Measurements from ENCODE around the gene TMEM141.
A peak's percentile ranks its signal among the peaks of the same experiment; 100 is the strongest.
"Not testable (repeated sequence)": the region's sequence is repeated elsewhere in the genome, so short reads cannot be mapped to it uniquely, and the experiment has no call there.

The TMEM141 gene

DNA sequence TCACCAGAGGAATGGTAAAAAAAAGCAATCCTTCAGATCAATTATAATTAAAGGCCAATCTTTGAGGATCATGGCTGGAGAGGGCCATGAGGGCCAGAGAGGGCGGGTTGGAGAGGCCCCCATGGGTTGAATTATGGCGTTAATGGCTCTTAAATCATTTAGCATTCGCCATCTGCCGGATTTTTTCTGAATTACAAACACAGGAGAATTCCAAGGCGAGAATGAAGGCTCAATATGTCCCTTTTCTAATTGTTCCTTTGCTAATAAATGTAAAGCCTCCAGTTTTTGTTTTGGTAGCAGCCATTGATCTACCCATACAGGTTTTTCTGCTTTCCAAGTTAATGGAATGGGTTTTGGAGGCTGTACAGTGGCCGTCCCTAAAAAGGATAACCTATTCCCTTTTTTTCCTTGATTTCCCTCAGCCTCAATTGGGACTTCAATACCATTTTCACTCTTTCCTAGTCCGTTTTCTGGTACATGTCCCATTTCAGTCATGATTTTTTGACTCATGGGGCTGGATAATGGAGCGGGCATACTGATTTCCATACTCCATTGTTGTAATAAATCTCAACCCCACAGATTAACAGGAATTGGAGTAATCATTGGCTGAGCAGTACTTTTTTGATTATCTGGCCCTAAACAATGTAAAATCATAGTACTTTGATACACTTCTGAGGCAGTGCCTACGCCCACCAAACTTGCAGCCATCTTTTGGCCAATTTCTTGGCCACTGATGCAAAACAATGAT, 6.7 kb upstream of the TMEM141 start:
- H3K4me1 ChIP-seq (ENCODE audit: insufficient read depth, low read length): no peaks in the 10 kb centered on the region
- no peak overlapping the region for H3K4me3 ChIP-seq (ENCODE audit: low read length)
- H3K36me3 ChIP-seq (ENCODE audit: insufficient read depth, low read depth, low read length): no peaks in the 10 kb centered on the region
- H3K27me3 ChIP-seq (ENCODE audit: insufficient read depth, low read length): no peaks in the 10 kb centered on the region
- no peaks in the 10 kb centered on the region for H3K9me3 ChIP-seq (ENCODE audit: insufficient read depth, low read depth, low read length)
- no peak overlapping the region for H3K9ac ChIP-seq (ENCODE audit: low read depth, low read length)
- H3K27ac ChIP-seq (ENCODE audit: low read length): no peak overlapping the region

- H3K27me3 ChIP-seq (ENCODE audit: insufficient read depth, low read length): no peaks in the 10 kb centered on the region
- H3K4me1 ChIP-seq (ENCODE audit: insufficient read depth, low read length): no peaks in the 10 kb centered on the region
- H3K9ac ChIP-seq (ENCODE audit: low read depth, low read length): no peak overlapping the region
- no peak overlapping the region for H3K4me3 ChIP-seq (ENCODE audit: low read length)
- no peaks in the 10 kb centered on the region for H3K36me3 ChIP-seq (ENCODE audit: insufficient read depth, low read depth, low read length)
- no peaks in the 10 kb centered on the region for H3K9me3 ChIP-seq (ENCODE audit: insufficient read depth, low read depth, low read length)
- no peak overlapping the region for H3K27ac ChIP-seq (ENCODE audit: low read length)
Measured at GRCh38 chr9:136784997-136785361, 6.2 kb upstream of the TMEM141 start.

DNA sequence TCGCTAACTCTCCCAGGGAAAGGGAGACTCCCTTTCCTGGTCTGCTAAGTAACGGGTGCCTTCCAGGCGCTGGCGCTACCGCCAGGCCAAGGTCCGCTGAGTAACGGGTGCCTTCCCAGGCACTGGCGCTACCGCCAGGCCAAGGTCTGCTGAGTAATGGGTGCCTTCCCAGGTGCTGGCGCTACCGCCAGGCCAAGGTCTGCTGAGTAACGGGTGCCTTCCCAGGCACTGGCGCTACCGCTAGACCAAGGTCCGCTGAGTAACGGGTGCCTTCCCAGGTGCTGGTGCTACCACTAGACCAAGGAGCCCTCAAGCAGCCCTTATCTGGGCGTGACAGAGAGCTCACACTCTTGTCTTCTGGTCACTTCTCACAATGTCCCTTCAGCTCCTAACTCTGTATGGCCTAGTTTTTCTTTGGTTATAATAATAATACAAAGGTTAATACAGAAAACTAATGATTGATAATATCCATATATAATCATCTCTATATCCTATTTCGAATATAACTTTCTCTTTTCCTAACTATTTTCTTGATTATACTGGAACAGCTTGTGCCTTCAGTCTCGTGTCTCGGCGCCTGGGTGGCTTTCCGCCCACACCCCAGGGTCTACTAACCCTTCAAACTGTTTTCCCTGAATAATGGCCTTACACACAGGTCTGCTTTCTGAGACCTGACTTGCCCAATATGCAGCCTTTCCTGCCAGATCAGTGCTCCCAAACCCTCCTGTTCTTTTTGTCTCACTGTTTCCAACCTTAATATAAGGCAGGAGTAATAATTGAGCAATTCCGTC, 5.4 kb upstream of the TMEM141 start:
- H3K27ac ChIP-seq (ENCODE audit: low read length); H3K9ac ChIP-seq (ENCODE audit: low read depth, low read length); H3K9me3 ChIP-seq (ENCODE audit: insufficient read depth, low read depth, low read length); H3K4me3 ChIP-seq (ENCODE audit: low read length); H3K27me3 ChIP-seq (ENCODE audit: insufficient read depth, low read length); H3K36me3 ChIP-seq (ENCODE audit: insufficient read depth, low read depth, low read length); H3K4me1 ChIP-seq (ENCODE audit: insufficient read depth, low read length): not testable (repeated sequence)

GRCh38 chr9:136786451-136786850, 4.7 kb upstream of the TMEM141 start:
- H3K4me1 ChIP-seq (ENCODE audit: insufficient read depth, low read length): peaks cover 3% of the 10 kb centered on the region; the same call in 1 of the 2 replicates
- no peaks in the 10 kb centered on the region for H3K36me3 ChIP-seq (ENCODE audit: insufficient read depth, low read depth, low read length)
- no peak overlapping the region for H3K4me3 ChIP-seq (ENCODE audit: low read length)
- H3K9me3 ChIP-seq (ENCODE audit: insufficient read depth, low read depth, low read length): no peaks in the 10 kb centered on the region
- H3K27ac ChIP-seq (ENCODE audit: low read length): no peak overlapping the region
- H3K27me3 ChIP-seq (ENCODE audit: insufficient read depth, low read length): no peaks in the 10 kb centered on the region
- no peak overlapping the region for H3K9ac ChIP-seq (ENCODE audit: low read depth, low read length)

GRCh38 chr9:136786983-136787382, 4.2 kb upstream of the TMEM141 start:
- H3K9me3 ChIP-seq (ENCODE audit: insufficient read depth, low read depth, low read length); H3K4me1 ChIP-seq (ENCODE audit: insufficient read depth, low read length); H3K36me3 ChIP-seq (ENCODE audit: insufficient read depth, low read depth, low read length); H3K4me3 ChIP-seq (ENCODE audit: low read length); H3K27me3 ChIP-seq (ENCODE audit: insufficient read depth, low read length); H3K27ac ChIP-seq (ENCODE audit: low read length); H3K9ac ChIP-seq (ENCODE audit: low read depth, low read length): not testable (repeated sequence)

DNA sequence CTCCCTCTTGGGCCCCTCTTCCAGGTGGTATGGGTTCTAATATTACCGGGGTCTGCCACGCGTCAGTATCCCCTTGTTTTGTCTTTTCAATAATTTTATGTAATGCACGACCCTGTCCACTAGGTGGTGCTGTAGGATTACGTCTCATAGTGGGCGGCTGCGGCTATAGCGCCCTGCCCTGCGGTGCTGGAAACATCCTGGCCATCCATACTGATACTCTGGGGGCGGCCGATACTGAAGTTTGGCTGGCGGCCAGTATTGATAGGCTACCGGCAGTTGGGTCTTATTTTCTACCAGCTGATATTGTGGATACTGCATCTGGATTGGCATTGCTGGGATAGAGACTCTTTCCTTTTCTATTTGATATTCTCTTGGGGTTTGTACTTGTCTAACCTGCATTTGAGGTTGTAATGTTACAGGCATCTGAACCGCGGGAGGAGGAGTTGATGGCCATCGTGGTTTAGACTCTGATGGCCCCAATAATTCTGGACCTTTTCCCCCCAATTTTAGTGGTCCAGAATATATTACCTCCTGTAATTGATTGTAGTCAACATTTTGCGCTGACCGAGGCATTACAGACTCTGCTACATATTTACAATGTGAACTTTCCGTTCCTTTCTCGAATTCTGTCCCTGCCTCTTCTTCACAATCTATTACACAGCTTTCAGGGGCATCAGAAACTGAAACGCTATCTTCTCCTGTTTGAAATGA, 3.3 kb upstream of the TMEM141 start:
- no peaks in the 10 kb centered on the region for H3K27me3 ChIP-seq (ENCODE audit: insufficient read depth, low read length)
- 0 out of 2 replicates have a peak, but pooled peaks cover 1% of the 10 kb centered on the region for H3K36me3 ChIP-seq (ENCODE audit: insufficient read depth, low read depth, low read length)
- no peak overlapping the region for H3K9ac ChIP-seq (ENCODE audit: low read depth, low read length)
- H3K27ac ChIP-seq (ENCODE audit: low read length): no peak overlapping the region
- H3K9me3 ChIP-seq (ENCODE audit: insufficient read depth, low read depth, low read length): no peaks in the 10 kb centered on the region
- peaks cover 3% of the 10 kb centered on the region; the same call in 1 of the 2 replicates for H3K4me1 ChIP-seq (ENCODE audit: insufficient read depth, low read length)
- no peak overlapping the region for H3K4me3 ChIP-seq (ENCODE audit: low read length)

DNA sequence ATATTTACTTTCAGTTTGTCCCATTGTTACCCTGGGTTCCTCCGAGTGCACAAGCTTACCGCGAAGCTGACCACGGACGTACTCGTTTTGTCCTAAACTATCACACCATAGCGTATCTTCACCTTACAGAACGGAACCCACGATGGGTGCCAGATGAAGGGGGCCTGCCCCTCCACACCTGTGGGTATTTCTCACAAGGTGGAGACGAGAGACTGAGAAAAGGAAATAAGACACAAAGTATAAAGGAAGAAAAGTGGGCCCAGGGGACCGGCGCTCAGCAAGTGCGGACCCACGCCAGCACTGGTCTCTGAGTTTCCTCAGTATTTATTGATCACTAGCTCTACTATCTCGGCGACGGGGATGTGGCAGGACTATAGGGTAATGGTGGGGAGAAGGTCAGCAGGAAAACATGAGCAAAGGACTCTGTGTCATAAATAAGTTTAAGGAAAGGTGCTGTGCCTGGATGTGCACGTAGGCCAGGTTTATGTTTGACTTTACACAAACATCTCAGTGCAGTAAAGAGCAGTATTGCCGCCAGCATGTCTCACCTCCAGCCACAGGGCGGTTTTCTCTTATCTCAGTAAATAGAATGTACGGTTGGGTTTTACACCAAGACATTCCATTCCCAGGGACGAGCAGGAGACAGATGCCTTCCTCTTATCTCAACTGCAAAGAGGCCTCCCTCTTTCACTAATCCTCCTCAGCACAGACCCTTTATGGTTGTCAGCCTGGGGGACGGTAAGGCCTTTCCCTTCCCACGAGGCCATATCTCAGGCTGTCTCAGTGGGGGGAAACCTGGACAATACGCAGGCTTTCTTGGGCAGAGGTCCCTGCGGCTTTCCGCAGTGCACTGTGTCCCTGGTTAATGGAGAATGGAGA, 2.3 kb upstream of the TMEM141 start:
- H3K27me3 ChIP-seq (ENCODE audit: insufficient read depth, low read length); H3K9ac ChIP-seq (ENCODE audit: low read depth, low read length); H3K9me3 ChIP-seq (ENCODE audit: insufficient read depth, low read depth, low read length); H3K27ac ChIP-seq (ENCODE audit: low read length); H3K4me1 ChIP-seq (ENCODE audit: insufficient read depth, low read length); H3K36me3 ChIP-seq (ENCODE audit: insufficient read depth, low read depth, low read length); H3K4me3 ChIP-seq (ENCODE audit: low read length): not testable (repeated sequence)

DNA sequence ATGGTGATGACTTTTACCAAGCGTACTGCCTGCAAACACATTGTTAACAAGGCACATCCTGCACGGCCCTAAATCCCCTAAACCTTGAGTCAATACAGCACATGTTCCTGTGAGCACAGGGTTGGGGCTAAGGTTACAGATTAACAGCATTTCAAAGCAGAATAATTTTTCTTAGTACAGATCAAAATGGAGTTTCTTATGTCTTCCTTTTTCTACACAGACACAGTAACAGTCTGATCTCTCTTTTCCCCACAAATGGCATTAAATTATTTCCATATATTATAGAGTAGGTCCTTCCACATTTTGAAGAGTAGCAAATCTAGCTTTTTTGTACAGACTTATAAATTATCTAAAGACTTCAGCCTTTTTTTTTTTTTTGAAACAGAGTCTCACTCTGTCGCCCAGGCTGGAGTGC, 1.6 kb upstream of the TMEM141 start:
- Histone ChIP-seq H3K9me3 (ENCODE audit: insufficient read depth, low read depth, low read length) (no peaks in the 10 kb centered on the region), H3K27ac (ENCODE audit: low read length) (no peak overlapping the region), H3K36me3 (ENCODE audit: insufficient read depth, low read depth, low read length) (peaks cover 9% of the 10 kb centered on the region; the same call in 1 of the 2 replicates), H3K4me1 (ENCODE audit: insufficient read depth, low read length) (peaks cover 3% of the 10 kb centered on the region; the same call in 1 of the 2 replicates), H3K9ac (ENCODE audit: low read depth, low read length) (no peak overlapping the region), H3K4me3 (ENCODE audit: low read length) (no peak overlapping the region), H3K27me3 (ENCODE audit: insufficient read depth, low read length) (no peaks in the 10 kb centered on the region)

DNA sequence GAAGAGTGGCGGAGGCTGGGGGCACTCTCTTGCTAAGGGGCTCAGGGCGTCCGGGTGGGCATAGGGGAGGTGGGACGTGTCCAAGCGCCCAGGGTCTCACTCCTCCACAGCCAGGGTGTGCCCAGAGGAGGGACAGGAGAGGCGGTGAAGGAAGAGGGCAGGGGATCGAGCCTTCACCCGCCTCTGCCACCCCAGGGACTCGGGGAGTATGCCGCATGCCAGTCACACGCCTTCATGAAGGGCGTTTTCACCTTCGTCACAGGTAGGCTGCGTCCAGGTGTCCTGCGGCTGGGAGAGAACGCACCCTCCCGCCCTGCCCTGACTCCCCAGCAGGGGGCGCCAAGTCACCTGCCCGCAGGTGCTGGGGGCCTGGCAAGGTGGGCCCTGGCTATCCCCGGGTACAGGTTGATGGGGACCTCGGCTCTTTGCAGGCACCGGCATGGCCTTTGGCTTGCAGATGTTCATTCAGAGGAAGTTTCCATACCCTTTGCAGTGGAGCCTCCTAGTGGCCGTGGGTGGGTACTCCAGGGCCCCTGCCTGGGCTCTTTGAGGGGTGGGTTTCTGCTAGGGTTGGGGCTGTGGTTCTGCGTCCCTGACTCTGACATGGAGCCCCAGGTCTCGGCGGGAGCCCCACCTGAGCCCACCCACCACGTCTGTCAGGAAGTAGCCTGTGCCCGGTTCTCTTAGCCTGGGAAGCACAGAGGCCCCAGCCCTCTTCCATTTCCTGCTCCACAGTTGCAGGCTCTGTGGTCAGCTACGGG, 552 bp downstream of the TMEM141 start:
- peak overlapping the region; percentile 65 for H3K27ac ChIP-seq (ENCODE audit: low read length)
- H3K4me3 ChIP-seq (ENCODE audit: low read length): peak overlapping the region; percentile 85
- H3K9ac ChIP-seq (ENCODE audit: low read depth, low read length): peak overlapping the region; percentile 82
- H3K4me1 ChIP-seq (ENCODE audit: insufficient read depth, low read length): peaks cover 3% of the 10 kb centered on the region; the same call in 1 of the 2 replicates
- no peaks in the 10 kb centered on the region for H3K27me3 ChIP-seq (ENCODE audit: insufficient read depth, low read length)
- peaks cover 9% of the 10 kb centered on the region; the same call in 1 of the 2 replicates for H3K36me3 ChIP-seq (ENCODE audit: insufficient read depth, low read depth, low read length)
- no peaks in the 10 kb centered on the region for H3K9me3 ChIP-seq (ENCODE audit: insufficient read depth, low read depth, low read length)

- peak overlapping the region; percentile 82; the same call in 1 of the 2 replicates for H3K9ac ChIP-seq (ENCODE audit: low read depth, low read length)
- no peak overlapping the region for H3K27ac ChIP-seq (ENCODE audit: low read length)
- H3K27me3 ChIP-seq (ENCODE audit: insufficient read depth, low read length): no peaks in the 10 kb centered on the region
- H3K4me3 ChIP-seq (ENCODE audit: low read length): peak overlapping the region; percentile 85; the same call in 1 of the 2 replicates
- no peaks in the 10 kb centered on the region for H3K9me3 ChIP-seq (ENCODE audit: insufficient read depth, low read depth, low read length)
- H3K4me1 ChIP-seq (ENCODE audit: insufficient read depth, low read length): peaks cover 8% of the 10 kb centered on the region
- peaks cover 9% of the 10 kb centered on the region; the same call in 1 of the 2 replicates for H3K36me3 ChIP-seq (ENCODE audit: insufficient read depth, low read depth, low read length)
Measured at GRCh38 chr9:136792321-136793085, 1.4 kb downstream of the TMEM141 start.
